Kidney glomerular epithelial cell (primary cell): ENCODE measurements around the gene FAM118A.
"Not testable (repeated sequence)": the region's sequence is repeated elsewhere in the genome, so short reads cannot be mapped to it uniquely, and the experiment has no call there.

Experiments used
- DNase-seq: peaks from one replicate; lab custom pipeline; 2025; lab: John Stamatoyannopoulos, UW

FAM118A gene

DNA sequence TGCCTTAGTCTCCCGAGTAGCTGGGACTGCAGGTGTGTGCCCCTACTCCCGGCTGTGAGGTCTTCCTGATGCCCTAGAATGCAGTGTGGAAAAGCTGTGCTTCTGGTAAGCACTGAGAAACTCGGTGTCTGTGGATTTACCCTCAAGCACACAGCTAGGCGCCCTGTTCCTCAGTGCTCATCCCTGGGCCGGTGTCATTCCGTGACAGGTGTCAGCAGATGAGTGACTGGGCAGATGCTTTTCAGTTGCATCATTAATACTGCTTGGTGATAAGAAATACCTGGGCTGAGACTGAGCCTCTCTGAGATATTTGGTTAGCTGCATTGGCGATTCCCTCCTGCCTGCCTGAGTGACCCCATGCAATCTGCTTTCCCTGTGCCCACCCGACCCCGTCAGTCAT is 21.8 kb downstream of the FAM118A start:
- DNase-seq: no peak

GRCh38 chr22:45332001-45332400 is 22.3 kb downstream of the FAM118A start:
- DNase-seq: no peak

DNA sequence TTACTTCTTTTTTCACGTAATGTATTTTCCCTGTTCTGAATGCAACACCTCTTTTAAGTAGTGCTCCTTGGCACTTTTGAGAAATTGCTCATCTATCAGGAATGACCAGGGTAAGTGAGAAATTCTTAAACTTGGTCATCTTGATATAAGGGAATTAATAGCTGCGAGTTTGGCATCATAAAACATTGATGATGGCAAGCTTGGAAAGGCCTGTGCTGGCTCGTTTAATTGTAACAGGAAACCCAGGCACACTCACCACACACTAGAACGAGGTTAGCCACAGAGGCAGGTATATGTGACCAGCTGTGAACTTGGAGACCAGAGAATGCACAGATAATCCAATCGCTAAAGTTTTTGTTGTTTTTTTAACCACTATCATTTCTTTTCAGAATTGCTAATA is 24.3 kb downstream of the FAM118A start:
- no peak for DNase-seq

GRCh38 chr22:45334528-45334927 is 24.8 kb downstream of the FAM118A start:
- DNase-seq: no peak

DNA sequence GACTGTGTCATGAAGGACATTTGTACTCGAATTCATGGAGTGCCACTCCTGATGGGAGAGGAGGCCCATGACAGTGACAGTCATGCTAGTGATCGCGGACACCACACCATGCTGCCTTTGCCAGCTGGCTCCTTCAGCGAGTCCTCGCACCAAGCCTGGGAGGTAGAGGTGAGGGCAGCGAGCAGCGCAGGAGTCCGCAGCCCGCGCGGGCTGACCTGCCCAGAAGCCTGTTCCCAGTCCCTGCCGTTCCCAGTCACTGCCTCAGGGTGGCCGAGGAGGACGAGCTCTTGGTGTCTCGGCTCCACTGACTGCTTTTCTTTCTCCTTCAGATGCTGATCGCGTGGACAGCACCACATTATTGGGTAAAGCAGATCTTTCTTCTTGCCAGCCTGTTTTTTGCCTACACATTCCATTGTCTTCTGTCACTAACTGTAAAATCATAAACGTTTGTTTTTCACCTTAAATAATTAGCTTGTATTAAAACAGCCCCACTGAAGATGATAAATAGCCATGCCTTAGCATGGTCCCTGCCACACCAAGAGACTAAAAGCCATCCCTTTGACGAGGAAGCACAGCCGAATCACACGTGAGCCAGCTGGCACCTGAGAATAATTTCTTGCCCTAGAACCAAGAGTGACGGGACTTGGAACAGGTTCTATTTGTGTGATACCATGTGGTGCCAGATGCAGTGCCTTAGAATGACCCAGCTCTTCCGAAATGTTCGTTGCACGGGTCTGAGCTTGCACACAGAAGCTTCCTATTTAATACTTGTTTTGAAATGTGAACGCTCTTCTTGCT is 25.5 kb downstream of the FAM118A start:
- DNase-seq: no peak

- DNase-seq: no peak
Measured at GRCh38 chr22:45335854-45336522, 26.3 kb downstream of the FAM118A start.

DNA sequence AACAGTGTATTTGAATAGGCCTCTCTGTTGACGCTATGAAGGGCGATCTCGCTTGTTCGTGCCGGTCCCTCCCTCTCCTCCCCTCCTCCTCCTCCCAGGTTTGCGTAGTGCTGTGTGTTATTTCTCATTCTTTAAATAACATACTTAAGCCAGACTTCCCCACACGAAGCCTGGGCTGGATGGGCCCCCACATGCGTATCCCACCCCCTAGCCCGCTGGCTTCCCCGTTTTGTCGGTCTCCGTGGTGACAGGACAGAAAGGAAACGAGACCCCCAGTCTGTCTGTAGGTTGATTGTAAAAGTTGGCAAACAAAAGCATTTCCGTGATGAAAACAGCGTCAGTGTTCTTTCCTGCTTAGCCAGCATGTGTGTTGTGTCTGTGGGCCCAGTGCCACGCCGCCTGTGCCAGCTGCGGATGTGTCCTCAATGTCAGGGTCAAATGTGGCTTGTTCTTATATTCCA is 27.3 kb downstream of the FAM118A start:
- DNase-seq: no peak

DNA sequence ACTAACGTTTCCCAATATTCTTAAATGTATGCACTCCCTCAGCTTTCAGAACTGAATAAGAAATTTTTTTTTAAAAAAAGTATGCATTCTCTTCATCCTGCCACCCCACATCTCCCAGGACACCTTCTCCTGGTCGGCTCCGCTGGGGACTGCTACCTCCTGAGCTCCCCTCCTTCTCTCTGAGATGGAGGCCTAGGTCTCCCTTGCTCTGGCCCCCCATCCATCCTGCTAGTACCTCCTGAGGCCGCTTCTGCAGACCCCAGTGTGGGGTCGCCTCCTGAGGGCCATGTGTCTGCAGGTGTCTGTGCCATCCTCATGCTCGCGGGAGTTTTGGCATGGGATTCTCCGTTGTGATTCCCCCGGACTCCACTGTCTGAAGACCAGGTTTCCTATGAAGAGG is 27.8 kb downstream of the FAM118A start:
- DNase-seq: no peak

- no peak for DNase-seq
Measured at GRCh38 chr22:45338795-45339194, 29.1 kb downstream of the FAM118A start.

GRCh38 chr22:45340323-45340722 is 30.6 kb downstream of the FAM118A start:
- DNase-seq: no peak

DNA sequence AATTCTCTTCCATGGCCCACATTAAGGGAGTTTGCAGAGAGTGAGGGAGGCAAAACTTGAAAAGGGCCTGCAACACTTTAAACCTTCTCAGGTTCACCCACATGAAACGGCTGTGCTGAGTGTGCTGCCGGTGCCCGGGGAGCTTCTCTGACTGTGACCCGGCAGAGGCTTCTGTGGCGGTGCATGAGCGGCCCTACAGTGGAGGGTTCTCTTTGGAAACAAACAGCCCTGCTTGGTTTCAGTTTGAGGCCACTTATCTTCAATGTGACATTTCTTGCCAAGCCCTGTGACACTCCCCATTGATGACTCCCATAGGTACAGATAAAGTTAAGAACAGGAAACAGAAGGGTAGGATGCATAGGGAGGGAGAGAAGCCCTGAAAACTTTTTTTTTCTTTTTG is 31.8 kb downstream of the FAM118A start:
- no peak for DNase-seq

DNA sequence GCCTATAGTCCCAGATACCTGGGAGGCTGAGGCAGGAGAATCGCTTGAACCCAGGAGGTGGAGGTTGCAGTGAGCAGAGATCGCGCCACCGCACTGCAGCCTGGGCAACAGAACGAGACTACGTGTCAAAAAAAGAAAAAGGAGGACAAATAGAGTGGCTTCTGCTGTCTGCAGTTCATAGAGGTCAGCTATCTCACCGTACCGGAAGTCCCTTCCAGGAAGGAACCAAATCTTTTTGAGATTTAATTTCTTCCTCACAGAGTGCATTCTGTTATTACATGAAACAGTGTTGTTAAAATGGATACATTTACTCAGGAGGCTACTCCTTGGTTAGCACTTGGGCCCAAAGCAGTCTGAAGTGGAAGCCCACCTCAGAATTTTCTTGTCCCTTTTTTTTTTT is 33.4 kb downstream of the FAM118A start:
- DNase-seq: no peak

DNA sequence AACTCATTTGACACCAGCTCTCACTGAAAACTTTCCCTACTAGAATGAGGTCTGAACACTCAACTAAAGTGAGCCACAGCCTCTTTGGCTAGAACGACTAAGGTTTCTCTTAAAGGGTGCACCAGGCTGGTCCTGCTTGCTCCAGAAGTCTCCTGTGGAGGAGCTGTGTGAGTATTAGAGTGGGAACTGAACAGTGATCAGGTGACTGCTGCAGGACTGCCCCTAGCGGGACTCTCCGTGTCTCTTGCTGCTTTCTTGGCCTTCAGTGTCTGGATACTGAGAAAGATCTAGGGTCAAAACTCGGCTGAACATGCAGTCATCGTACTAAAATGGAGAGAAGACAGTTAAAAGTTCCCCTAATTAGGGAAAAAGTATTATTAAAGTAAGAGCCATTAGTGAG is 34.6 kb downstream of the FAM118A start:
- no peak for DNase-seq

- DNase-seq: no peak
Measured at GRCh38 chr22:45349916-45350315, 40.2 kb downstream of the FAM118A start.

GRCh38 chr22:45351956-45352355 is 42.2 kb downstream of the FAM118A start:
- DNase-seq: no peak

GRCh38 chr22:45352757-45353156 is 43.0 kb downstream of the FAM118A start:
- DNase-seq: not testable (repeated sequence)

- no peak for DNase-seq
Measured at GRCh38 chr22:45353786-45354185, 44.1 kb downstream of the FAM118A start.

GRCh38 chr22:45357490-45357889 is 47.8 kb downstream of the FAM118A start:
- no peak for DNase-seq

GRCh38 chr22:45358127-45358526 is 48.4 kb downstream of the FAM118A start:
- DNase-seq: no peak

DNA sequence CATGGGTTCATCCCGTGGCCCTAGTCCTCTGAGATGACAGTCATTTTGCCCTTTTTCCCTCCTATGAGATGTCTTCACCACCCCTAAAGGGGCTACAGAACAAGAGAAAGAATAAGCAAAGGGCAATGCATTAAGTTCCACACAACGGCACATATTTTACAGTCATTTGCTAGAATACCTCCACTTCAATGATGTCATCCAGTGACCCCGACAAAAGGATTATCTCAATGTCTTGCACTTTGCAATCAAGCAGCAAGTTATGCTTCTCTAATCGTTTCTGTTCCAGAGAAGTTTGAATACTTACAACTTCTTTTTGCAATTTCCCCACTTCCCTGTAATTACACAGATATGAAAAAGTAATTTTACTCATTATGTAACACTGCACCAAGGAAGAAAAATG is 49.9 kb downstream of the FAM118A start:
- no peak for DNase-seq

DNA sequence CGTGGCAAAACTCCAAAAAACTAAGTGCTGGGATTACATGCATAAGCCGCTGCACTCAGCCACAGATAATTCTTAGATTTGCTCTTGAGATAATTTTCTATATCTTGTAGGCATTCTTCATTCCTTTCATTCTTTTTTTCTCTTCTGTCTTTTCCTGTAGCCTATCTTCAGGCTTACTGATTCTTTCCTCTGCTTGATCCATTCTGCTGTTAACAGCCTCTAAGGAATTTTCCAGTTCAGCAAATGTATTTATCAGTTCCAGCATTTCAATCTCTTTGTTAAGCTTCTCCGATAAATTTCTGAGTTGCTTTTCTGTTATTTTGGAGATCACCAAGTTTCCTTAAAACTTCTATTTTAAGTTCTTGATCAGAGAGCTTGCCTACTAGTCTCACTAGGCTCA is 57.0 kb downstream of the FAM118A start:
- no peak for DNase-seq

GRCh38 chr22:45373592-45373991 is 63.9 kb downstream of the FAM118A start:
- not testable (repeated sequence) for DNase-seq

DNA sequence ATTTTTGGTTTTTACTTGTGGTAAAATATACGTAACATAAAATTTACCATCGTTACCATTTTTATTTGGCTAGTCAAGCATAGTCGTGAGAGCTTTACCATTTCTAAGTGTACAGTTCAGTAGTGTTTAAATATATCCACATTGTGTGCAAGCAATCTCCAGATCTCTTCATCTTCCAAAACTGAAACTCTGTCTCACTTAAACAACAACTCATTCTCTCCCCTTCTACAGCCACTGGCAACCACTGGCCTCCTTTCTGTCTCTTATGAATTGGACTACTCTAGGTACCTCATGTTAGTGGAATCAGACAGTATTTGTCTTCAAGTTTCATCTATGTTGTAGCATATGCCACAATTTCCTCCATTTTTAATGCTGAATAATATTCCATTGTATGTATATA is 66.3 kb downstream of the FAM118A start:
- DNase-seq: no peak

- no peak for DNase-seq
Measured at GRCh38 chr22:45376703-45377102, 67.0 kb downstream of the FAM118A start.
